ENCODE data around the gene VSIR.

Gene VSIR

DNA sequence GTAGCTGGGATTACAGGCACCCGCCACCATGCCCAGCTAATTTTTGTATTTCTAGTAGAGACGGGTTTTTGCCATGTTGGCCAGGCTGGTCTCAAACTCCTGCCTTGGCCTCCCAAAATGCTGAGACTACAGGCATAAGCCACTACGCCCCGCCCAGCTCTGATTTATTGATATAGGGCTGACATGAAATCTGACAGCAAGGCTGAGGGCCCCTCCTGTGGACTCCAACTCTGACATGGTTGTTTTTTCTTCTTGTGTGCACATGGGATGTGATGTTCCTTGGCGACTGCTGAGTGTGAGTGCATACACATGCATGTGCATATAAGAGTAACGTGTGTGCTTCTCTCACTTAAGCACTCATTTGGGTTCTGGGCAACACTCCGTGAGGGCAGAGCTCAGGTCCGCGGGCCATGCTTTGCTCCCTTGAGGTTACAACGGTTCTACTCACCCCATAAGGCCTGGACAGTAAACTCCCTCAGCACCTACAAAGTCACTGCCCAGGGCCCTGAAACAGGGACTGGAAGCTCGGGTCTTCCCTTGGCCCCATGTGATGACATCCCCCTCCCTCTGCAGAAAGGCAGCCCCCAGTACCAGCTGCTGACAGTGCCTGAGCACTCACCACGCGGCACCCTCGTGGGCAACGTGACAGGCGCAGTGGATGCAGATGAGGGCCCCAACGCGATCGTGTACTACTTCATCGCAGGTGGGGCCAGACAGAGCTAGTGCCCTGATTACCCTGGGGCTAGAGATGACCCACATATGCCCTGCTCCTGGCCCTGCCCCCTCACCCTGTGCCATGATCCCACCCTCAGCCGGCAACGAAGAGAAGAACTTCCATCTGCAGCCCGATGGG lies 33.6 kb upstream of the VSIR start:
- DNase-seq: no peak

DNA sequence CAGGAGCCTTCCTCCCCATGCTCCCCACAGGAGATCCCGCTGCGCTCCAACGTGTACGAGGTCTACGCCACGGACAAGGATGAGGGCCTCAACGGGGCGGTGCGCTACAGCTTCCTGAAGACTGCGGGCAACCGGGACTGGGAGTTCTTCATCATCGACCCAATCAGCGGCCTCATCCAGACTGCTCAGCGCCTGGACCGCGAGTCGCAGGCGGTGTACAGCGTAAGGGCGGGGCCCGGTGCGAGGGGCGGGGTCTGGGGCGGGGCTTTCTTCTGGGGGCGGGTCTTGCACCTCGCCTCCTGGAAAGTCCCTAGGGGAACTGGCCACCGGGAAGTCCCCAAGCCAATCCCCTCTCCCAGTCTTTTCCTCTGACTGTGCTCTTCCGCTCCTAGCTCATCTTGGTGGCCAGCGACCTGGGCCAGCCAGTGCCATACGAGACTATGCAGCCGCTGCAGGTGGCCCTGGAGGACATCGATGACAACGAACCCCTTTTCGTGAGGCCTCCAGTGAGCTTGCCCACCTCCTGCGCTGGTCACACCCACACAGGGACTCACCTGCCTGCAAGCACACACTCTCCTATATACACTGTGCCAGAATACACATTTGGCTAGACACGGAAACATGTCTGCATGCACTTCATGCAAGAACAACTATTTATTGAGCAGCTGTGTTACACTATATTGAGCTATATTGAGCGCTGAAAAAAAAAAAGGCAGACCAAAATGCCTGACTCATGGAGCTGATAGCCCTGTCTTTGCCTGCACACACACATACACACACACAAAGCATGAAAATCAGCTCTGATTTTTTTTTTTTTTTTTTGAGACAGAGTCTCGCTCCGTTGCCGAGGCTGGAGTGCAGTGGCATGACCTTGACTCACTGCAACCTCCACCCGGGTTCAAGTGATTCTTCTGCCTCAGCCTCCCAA lies 32.7 kb upstream of the VSIR start:
- DNase-seq: no peak

DNA sequence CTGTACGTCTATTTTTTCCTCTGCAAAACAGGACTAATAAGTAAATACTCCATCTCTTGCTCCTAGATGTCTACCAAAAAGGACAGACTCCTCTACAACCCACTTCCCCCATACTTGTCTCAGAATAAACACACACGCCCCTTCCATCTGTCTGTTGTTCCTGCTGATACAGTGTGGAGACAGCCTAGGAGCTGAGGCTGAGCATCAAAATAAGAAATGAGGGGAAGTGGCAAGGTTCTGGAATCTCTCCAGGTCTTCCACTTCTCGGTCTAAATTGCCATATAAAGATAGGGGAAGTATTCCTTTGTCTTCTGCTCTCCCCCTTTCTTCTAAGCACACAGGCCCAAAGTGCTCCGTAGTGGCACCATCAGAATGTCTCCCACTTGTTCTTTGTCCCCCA lies 30.8 kb upstream of the VSIR start:
- DNase-seq: no peak

DNA sequence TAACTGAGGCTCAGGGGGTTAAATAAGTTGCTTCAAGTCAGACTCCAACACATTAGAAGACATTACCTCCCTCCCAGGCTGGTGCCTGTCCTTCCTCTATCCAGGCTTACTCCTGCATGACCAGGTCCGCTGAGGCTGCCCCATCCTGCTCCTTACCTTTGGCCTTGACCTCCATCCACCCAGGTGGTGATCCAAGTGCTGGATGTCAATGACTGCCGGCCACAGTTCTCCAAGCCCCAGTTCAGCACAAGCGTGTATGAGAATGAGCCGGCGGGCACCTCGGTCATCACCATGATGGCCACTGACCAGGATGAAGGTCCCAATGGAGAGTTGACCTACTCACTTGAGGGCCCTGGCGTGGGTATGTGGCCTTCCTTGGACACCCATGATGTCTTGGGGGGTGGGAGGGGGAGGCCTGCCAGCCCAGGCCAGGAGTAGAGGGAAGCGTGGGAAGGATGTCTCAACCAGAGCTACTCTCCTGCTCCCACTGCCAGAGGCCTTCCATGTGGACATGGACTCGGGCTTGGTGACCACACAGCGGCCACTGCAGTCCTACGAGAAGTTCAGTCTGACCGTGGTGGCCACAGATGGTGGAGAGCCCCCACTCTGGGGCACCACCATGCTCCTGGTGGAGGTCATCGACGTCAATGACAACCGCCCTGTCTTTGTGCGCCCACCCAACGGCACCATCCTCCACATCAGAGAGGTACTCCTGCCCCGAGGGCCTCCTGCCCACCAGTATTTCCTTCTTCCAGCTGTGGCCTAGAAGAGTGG lies 29.6 kb upstream of the VSIR start:
- no peak for DNase-seq

DNA sequence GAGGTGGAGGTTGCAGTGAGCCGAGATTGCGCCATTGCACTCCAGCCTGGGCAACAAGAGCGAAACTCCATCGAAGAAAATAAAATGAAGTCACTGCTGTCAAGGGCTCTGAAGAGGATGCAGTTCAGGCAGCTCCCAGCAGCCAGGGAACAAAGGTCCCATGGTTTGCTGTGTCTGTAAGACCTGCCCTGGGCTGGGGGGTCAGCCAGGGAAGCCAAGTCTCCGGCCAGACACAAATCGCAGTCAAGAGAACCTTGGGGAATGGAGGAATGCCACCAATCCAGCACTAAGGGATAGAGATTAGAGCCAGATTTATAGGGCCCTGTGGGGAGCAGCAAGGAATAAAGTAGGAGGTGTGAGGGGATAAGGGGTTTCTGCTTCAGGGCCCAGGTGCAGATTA lies 28.9 kb upstream of the VSIR start:
- DNase-seq: no peak

DNA sequence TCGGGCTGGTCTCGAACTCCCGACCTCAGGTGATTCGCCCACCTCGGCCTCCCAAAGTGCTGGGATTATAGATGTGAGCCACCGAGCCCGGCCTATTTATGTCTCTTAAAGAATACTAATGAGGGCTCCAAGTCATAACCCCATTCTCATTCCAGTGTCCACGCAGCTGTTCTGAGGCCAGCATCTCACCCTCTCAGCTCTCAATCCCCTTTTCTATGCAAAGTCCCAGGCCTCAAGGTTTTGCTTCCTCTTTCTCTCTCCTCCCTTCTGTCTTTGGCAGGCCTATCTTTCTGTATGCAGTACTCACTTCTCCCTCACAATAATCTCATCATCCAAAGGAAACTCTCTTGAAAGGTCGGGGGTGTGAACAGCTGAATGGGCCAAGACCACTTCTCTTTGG lies 28.0 kb upstream of the VSIR start:
- no peak for DNase-seq

DNA sequence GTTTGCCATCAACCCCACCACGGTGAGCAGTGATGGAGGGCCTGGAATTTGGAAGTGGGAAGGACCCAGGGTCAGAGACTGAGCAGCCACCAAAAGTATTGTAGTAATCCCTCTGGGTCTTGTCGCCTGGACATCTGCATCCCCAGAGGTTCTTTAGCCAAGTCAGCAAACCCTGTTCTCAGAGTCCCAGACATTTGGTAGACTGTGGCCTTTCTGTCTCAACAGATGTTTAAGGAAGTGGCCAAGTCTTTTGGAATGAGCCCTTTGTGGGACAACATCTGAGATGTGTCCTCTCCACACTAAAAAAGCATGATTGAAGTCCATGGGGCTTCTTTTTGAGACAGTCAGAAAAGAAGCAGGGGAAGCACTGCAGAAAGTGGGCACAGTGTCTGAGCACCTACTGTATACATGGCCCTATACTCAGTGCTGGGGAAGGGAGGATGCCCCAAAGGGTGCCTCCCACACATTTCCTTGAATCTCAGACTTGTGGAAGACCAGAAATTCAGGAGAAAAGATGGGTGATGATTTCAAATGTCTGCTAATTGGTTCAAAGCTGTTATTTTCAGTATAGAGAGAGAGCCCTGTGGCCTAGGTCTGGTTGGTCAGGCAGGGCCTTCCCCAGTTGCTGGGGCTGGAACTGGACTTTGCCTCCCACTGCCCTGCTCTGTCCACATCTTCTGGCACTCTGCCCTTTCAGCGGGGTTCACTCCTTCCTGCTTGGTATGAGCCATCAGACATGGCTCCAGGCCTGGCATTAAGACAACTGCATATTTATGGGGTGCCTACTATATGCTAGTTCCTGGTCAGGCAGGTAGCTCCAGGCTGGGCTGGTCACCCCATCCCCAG lies 26.5 kb upstream of the VSIR start:
- DNase-seq: no peak

DNA sequence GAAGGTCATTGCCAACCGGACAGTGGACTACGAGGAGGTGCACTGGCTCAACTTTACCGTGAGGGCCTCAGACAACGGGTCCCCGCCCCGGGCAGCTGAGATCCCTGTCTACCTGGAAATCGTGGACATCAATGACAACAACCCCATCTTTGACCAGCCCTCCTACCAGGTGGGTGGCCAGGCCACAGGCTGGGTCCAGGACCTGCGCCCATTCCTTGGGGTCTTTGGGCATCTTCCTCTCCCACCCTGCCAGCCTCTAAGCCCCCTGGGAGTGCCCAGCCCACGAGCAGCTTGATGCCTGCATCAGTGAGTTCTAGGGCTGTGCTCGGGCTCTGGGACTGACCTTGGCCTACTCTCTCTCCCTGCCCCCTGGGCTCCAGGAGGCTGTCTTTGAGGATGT lies 25.8 kb upstream of the VSIR start:
- no peak for DNase-seq

DNA sequence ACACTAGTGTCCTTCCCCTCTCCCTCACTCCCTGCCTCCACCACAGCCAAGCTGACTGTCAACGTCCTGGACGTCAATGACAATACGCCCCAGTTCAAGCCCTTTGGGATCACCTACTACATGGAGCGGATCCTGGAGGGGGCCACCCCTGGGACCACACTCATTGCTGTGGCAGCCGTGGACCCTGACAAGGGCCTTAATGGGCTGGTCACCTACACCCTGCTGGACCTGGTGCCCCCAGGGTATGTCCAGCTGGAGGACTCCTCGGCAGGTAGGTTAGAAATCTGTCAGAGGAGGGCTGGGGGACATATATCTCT lies 24.9 kb upstream of the VSIR start:
- no peak for DNase-seq

DNA sequence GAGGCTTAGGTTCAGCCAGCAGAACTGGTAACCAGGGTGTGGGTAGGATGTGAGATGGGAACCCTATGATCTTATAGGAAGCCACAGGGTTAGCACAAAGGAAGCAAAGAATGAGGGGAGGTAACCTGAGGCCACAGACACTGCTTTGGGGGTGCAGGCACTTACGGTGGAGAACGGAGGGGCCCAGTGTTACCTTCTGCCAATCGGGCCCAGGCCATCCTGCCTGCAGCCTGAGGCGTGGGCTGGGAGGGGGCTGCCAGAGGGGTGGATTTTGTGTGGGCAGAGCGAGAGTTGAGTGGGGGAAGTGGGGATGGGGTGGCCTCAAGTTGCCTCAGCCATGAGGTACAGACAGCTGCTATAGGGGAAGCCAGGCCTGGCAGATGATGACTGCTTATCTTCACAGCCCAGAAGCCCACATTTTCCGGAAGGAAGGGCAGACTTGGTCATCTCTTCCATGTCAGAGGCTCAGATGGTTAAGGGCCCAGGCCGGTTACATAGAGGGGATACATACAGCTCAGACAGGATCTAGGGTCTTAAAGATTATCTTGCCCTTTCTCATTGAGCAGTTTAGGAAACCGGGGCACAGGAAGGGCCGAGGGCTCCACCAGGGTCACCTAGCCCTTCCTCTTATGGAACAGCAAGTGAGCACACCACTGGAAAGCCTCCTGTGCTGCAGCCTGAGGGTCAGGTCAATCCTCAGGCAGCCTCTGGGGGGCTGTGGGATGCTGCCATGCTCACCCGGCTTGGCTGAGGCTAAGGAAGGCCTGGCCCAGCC lies 24.4 kb upstream of the VSIR start:
- DNase-seq: no peak

DNA sequence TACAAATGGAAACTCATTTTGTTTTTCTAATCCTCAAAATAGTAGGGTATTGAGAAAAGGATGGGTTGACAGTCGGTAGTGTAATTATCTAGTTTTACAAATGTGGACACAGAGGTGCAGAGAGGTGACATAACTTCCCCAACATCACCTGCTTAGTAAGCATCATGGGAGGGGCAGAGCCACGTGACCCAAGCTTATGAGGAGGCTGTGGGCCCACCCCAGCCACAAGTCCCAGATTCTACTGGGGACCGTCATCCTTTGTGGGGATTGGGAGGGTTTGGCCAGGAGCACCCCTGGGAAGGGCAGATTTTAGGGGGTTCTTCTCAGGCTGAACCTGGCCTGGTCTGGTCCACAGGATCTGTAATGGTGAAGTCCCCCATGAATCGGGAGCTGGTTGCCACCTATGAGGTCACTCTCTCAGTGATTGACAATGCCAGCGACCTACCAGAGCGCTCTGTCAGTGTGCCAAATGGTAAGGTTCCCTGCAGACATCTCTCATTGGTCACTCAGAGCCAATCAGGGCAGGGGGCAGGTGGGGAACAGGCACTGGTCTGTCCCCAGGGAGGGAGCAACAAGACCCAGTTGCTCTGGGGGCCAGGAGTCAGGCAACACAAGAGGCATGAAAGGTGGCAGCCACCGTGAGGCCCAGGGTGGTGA lies 23.6 kb upstream of the VSIR start:
- no peak for DNase-seq

DNA sequence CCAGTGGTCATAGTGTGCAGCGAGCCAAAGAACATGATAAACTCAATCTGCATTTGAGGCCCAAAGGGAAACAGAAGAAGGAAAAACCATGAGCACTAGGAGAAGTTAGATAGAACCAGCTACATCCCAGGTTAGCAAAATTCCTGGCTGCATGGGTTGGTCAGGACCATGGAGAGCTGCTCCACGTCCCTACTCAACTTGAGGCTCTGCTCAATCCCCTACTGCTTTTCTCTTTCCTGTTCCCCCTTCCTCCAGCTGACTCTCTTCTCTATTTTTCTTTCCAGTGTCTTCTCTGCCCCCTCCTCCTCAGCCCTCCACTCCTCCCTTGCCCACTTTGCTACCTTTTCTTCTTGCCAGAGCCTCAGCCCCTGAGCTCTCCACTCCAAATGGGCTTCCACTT lies 21.9 kb upstream of the VSIR start:
- DNase-seq: no peak

DNA sequence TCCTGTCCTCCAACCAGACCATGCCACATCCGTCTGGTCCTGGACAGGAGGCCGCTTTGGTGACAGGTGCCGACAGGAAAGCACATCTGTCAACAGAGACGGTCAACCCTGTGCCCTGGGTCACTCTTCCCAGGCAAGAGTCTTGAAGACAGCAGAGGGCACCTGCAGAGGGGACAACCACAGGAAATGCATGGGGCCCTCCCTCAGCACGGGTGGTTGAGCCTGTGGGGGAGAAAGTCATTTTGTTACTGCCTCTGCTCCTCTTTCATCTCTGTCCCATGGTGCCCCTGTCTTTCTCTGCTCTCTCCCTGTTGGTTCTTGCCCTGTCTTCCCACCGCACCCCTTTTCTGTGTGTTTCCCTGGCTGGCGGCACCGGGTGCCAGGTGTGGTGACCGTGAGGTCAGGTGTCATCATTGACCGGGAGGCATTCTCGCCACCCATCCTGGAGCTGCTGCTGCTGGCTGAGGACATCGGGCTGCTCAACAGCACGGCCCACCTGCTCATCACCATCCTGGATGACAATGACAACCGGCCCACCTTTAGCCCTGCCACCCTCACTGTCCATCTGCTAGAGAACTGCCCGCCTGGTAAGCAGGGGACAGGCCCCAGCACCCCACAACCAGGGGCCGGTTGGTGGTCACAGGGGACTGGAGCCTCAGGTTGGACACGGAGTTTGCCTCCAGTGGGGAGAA lies 17.6 kb upstream of the VSIR start:
- no peak for DNase-seq

DNA sequence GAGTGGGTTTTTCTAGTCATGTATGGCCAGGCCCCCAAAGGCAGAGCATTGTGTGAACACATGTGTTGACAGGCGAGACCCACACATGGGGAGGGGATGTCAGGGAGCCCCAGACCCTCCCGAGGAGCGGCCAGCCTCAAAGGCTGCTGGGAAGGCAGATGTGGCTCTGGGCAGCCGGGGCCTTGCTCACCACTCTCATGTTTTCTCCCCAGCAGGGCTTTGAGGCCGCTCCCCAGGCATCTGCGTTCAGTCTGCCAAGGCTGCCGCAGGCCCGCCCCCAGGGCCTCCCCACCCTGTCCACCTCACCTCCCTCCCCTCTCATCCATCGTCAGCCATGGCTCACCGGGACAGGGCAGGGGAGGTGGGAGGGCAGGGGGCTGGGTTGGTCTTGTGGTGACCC lies 16.6 kb upstream of the VSIR start:
- no peak for DNase-seq

DNA sequence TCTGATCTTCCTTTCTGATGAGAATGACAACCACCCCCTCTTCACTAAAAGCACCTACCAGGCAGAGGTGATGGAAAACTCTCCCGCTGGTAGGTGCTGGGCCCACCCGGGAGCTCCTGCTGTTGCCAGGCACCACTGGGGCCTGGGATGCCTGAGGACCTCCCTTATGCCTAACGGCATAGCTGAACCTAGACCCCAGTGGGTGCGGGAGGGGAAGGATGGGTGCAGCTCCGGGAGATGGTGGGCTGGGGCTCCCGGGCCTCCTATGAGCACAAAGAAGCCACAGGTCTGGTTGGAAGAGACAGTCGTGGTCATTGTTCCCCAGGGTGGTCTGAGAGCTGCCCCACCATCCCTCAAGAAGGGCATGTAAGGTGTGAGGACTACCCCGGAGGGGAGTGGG lies 15.6 kb upstream of the VSIR start:
- DNase-seq: no peak

DNA sequence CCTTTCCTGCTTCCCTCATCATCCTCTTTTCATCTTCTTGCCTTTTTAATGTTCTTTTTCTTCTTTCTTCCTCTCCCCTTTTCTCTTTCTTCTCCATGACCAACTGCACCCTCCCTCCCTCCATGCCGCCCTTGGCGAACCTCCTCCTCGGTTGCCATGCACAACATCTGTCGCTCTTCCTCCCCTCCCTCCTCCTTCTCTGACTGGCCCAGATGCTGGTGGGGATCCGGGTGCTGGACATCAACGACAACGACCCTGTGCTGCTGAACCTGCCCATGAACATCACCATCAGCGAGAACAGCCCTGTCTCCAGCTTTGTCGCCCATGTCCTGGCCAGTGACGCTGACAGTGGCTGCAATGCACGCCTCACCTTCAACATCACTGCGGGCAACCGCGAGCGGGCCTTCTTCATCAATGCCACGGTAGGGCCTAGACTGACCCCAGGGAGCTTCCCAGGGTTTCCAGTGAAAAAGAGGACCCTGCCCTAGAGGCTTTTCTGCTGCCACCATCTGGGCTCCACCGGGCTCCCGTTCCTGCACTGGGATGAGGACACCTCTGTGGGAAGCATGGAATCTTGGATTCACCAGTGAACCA lies 11.5 kb upstream of the VSIR start:
- no peak for DNase-seq

DNA sequence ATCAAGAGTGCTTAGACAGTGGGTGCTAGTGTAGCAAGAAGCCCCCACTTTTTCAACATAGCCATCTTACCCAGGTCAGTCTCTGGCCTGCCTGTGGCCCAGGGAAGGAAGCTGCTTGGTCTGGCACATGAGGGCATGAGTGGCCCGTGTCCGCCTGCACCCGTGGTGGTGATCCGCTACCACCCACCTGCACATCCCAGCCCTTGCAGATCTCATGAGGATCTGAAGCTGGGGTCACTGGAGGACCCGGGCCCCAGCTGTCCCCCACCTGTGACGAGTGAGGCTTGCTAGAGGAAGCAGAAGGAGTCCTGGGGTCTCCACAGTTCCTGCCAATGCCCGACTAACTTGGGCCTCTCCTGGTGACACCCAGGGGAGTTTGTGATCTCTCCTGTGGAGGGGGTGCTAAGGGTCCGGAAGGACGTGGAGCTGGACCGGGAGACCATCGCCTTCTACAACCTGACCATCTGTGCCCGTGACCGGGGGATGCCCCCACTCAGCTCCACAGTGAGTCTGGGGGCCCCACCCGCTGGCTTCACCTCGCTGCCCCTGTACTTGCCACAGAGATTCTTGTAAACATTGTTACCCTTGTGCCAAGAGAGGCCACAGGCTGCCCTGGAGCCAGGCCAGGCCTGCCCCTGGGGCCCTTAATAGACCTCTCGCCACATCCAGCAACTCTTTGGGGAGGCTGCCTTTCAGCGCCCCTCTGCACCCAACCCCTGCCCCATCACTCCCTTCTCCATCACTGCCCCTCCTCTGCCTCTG lies 10.8 kb upstream of the VSIR start:
- no peak for DNase-seq

DNA sequence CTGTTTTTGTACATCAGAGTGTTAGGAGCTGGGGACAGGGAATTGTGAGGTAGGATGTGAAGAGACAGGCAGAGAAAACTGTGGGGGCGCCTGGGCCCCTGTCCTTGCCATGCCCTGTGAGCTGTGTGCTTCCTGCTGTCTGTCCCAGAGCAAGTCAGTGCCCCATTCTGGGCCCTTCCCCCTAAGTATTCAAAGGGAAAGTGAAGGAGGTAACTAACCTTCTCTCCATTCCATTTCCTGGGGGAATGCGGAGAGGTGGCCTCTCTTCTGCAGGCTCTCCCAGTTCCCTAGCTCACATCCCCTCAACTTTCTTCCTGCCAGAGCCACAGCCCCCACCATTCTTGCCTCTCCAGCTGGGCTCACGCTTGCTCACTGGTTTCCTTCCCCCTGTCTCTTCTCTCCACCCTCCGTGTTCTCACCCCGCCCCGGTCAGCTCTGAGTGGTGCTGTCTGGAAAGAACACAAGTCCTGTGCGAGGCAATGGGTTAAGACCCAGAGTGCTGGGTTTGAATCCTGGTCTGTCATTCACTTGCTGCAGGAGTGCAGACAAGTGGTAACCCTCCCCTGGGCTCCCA lies 9.7 kb upstream of the VSIR start:
- DNase-seq: no peak

Measured in activated gamma-delta T cell treated with Interleukin-2 at 50 U/mL for 16 hours (primary cell).